ENCODE results near the gene RAD21L1.

RAD21L1 gene

DNA sequence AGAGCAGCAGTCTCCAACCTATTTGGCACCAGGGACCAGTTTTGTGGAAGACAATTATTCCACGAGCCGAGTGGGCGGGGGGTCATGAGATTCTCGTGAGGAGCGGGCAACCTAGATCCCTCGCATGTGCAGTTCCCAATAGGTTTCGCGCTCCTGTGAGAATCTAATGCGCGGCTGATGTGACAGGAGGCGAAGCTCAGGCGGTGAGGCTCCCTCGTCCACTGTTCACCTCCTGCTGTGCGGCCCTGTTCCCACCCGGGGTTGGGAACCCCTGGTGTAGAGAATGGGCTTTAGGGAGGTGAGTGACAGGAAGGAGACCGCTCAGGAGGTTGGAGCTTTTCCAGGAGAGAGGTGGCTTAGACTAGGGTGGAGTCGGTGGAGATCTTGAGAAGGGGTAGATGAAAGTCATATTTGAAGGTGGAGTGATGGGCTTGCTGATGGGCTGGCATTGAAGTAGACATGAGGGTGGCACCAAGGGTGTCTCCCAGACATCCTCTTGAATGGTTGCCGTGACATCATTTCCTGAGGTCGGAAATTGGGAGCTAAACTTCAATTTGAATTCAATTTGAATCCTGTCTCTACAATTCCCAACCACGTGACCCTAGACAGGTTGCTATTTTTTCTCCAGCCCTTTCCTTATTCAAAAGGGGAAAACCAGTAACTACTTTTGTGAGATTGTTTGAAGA is 1.5 kb upstream of the RAD21L1 start:
- no peak overlapping the region for H3K4me3 ChIP-seq (ENCODE audit: low read depth, low read length)
- TF ChIP-seq CTCF (IDR thresholded peaks at IDR 0.05; ENCODE audit: low read depth, low read length, missing control alignments) = no peak
- no peak for DNase-seq (ENCODE audit: low read depth)
- in situ Hi-C loops (cut with HindIII; ENCODE audit: low sequenced_read_pairs) = no loop called here

DNA sequence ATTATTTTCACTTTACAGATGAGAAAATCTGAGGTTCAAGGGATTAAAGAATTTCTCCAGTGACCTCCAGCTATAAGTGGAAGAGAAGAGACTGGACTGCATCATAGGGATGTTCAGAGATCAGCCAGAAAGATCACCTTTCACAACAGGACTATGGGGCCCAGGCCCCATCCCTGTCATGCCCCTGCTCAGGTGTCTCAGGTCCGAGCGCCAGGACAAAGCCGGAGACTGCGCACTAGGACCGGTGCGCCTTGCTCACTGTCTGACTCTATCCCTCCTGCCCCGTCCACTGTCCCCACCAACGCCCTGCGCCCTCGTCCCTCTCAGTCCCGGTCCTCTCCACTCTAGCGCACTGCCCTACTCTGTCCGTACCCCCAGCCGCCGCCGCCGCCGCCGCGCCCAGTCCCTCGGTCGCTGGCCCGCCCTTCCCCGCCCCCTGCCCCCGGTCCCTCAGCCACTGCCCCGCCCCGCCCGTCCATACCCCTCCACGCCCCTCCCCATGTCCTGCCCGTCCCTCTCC is 521 bp upstream of the RAD21L1 start:
- no peak for DNase-seq (ENCODE audit: low read depth)
- TF ChIP-seq CTCF (IDR thresholded peaks at IDR 0.05; ENCODE audit: low read depth, low read length, missing control alignments) = no peak
- H3K4me3 ChIP-seq (ENCODE audit: low read depth, low read length) = peak overlapping the region; percentile 35
- in situ Hi-C loops (cut with HindIII; ENCODE audit: low sequenced_read_pairs) = no loop called here

- in situ Hi-C loops (cut with HindIII; ENCODE audit: low sequenced_read_pairs) = no loop called here
- DNase-seq (ENCODE audit: low read depth) = no peak
- TF ChIP-seq CTCF (IDR thresholded peaks at IDR 0.05; ENCODE audit: low read depth, low read length, missing control alignments) = no peak
- no peak overlapping the region for H3K4me3 ChIP-seq (ENCODE audit: low read depth, low read length)
These were observed 3.7 kb downstream of the RAD21L1 start for GRCh38 chr20:1229541-1229940.

GRCh38 chr20:1232286-1233111 is 6.7 kb downstream of the RAD21L1 start:
- in situ Hi-C loops (cut with HindIII; ENCODE audit: low sequenced_read_pairs) = no loop called here
- TF ChIP-seq CTCF (IDR thresholded peaks at IDR 0.05; ENCODE audit: low read depth, low read length, missing control alignments) = no peak
- H3K4me3 ChIP-seq (ENCODE audit: low read depth, low read length) = no peak overlapping the region
- no peak for DNase-seq (ENCODE audit: low read depth)

GRCh38 chr20:1240549-1240948 is 14.7 kb downstream of the RAD21L1 start:
- TF ChIP-seq CTCF (IDR thresholded peaks at IDR 0.05; ENCODE audit: low read depth, low read length, missing control alignments) = no peak
- no peak overlapping the region for H3K4me3 ChIP-seq (ENCODE audit: low read depth, low read length)
- in situ Hi-C loops (cut with HindIII; ENCODE audit: low sequenced_read_pairs) = no loop called here

DNA sequence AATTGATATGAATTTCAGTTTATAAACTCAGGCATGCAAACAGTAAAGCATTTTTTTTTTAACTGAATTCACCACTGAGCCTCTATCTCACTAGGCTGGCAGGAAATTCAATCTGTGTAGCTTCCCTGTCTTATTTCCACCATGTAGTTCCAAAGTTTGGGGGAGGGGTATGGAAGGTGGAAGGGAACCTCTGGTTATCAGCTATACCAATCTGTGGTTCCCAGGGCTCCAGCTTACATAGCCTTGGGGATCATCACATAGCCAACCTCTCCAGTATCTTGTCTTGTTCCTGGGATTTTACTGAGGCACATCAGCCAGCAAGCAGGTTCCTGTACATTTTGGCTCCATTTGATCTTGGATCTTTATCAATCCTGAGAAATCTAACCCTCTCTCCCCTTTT is 15.6 kb downstream of the RAD21L1 start:
- no peak for DNase-seq (ENCODE audit: low read depth)
- no peak overlapping the region for H3K4me3 ChIP-seq (ENCODE audit: low read depth, low read length)
- no peak for TF ChIP-seq CTCF (IDR thresholded peaks at IDR 0.05; ENCODE audit: low read depth, low read length, missing control alignments)
- in situ Hi-C loops (cut with HindIII; ENCODE audit: low sequenced_read_pairs) = no loop called here

More at GRCh38 chr20:1240549-1240948, 14.7 kb downstream of the RAD21L1 start:
- DNase-seq (ENCODE audit: low read depth) = no peak
